GM19238 (cell line): ENCODE measurements around the gene WFIKKN1.

Source experiments
- DNase-seq: peaks from one replicate; pipeline ENCODE4 v3.0.0; 2011; ENCODE audit warnings: low spot score; ENCODE audit not compliant: insufficient read length

Gene WFIKKN1

DNA sequence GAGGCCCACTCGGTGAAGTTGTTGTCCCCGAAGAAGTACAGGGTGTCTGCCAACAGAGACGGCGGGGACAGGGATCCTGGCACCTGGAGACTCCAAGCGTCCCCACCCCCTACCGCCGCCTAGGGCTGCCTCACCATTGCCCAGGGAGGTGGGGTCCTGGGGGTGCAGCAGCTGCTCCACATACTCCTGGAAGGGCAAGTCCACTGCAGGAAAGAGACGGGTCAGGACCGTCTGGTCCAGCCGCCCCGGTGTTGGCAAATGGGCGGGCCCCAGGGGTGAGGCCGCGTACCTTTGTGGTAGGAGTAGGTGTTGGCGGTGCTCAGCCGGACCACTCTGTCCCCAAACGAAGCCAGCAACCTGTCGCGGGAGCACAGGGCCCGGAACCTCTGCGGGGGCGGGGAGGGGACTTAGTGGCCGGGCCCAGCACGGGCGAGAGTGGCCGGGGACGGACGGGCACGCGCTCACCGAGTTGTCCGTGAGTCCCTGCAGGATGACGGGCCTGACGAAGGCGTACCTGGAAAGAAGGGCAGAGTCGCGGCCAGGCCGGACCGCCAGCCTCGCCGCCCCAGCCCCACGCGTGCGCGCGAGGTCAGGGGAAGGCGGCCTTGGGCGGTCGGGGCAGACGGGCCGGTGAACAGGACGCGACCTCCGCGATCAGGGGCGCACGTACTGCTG is 52.7 kb downstream of the WFIKKN1 start:
- DNase-seq: no peak
